ENCODE results near the gene TRMT112.

Gene TRMT112

GRCh38 chr11:64341851-64342791 is 24.8 kb upstream of the TRMT112 start:
- peak; percentile 90 for DNase-seq (ENCODE audit: low read depth)
- peak overlapping the region; percentile 25 for H3K4me3 ChIP-seq (ENCODE audit: low read depth, low read length)
- peak; percentile 19 for TF ChIP-seq CTCF (IDR thresholded peaks at IDR 0.05; ENCODE audit: insufficient read depth, low read depth, low read length, missing control alignments)

GRCh38 chr11:64341429-64341828 is 24.1 kb upstream of the TRMT112 start:
- H3K4me3 ChIP-seq (ENCODE audit: low read depth, low read length), result no peak overlapping the region

GRCh38 chr11:64340671-64341335 is 23.4 kb upstream of the TRMT112 start:
- DNase-seq (ENCODE audit: low read depth), result peak; percentile 82
- no peak for TF ChIP-seq CTCF (IDR thresholded peaks at IDR 0.05; ENCODE audit: insufficient read depth, low read depth, low read length, missing control alignments)
- H3K4me3 ChIP-seq (ENCODE audit: low read depth, low read length), result peak overlapping the region; percentile 77

More at GRCh38 chr11:64341429-64341828, 24.1 kb upstream of the TRMT112 start:
- DNase-seq (ENCODE audit: low read depth), result no peak
- no peak for TF ChIP-seq CTCF (IDR thresholded peaks at IDR 0.05; ENCODE audit: insufficient read depth, low read depth, low read length, missing control alignments)

- no peak for TF ChIP-seq CTCF (IDR thresholded peaks at IDR 0.05; ENCODE audit: insufficient read depth, low read depth, low read length, missing control alignments)
- DNase-seq (ENCODE audit: low read depth), result peak; percentile 91
- peak within 1 kb of the TSS; percentile 77 for H3K4me3 ChIP-seq (ENCODE audit: low read depth, low read length)
Measured at GRCh38 chr11:64339754-64340408, 22.5 kb upstream of the TRMT112 start, which contains the start of gene CCDC88B. CCDC88B (plus strand) TSS chr11:64340204; CDS start chr11:64340267, 63 bp downstream.

GRCh38 chr11:64339286-64339685 is 21.9 kb upstream of the TRMT112 start:
- peak overlapping the region; percentile 77 for H3K4me3 ChIP-seq (ENCODE audit: low read depth, low read length)
- no peak for DNase-seq (ENCODE audit: low read depth)
- no peak for TF ChIP-seq CTCF (IDR thresholded peaks at IDR 0.05; ENCODE audit: insufficient read depth, low read depth, low read length, missing control alignments)

- peak overlapping the region; percentile 77 for H3K4me3 ChIP-seq (ENCODE audit: low read depth, low read length)
Measured at GRCh38 chr11:64338716-64339115, 21.4 kb upstream of the TRMT112 start.

More at GRCh38 chr11:64338716-64339115, 21.4 kb upstream of the TRMT112 start:
- DNase-seq (ENCODE audit: low read depth), result no peak
- TF ChIP-seq CTCF (IDR thresholded peaks at IDR 0.05; ENCODE audit: insufficient read depth, low read depth, low read length, missing control alignments), result no peak
